ENCODE data around the gene MAP3K13.

DNA sequence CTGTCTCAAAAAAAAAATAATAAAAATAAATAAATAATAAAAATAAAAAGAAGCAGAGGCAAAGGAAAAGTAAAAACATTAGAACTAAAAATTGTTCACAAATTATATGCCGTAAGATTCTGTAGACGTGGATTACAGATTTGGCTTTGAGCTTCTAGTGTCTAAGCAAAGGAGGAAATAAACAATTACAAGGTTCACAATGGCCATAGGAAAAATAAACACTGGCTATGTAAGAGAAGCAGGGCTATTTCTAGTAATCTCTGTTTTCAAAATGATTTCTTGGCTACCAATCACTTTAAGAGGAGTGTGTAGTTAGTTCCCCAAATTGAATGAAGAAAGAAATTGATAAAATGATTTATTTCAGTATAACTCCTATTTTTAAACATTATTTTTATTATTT lies 81.4 kb downstream of the MAP3K13 start:
- TF ChIP-seq, protein P1, sequence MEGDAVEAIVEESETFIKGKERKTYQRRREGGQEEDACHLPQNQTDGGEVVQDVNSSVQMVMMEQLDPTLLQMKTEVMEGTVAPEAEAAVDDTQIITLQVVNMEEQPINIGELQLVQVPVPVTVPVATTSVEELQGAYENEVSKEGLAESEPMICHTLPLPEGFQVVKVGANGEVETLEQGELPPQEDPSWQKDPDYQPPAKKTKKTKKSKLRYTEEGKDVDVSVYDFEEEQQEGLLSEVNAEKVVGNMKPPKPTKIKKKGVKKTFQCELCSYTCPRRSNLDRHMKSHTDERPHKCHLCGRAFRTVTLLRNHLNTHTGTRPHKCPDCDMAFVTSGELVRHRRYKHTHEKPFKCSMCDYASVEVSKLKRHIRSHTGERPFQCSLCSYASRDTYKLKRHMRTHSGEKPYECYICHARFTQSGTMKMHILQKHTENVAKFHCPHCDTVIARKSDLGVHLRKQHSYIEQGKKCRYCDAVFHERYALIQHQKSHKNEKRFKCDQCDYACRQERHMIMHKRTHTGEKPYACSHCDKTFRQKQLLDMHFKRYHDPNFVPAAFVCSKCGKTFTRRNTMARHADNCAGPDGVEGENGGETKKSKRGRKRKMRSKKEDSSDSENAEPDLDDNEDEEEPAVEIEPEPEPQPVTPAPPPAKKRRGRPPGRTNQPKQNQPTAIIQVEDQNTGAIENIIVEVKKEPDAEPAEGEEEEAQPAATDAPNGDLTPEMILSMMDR (IDR thresholded peaks at IDR 0.05 in 8 of 11, conservative IDR thresholded peaks at IDR 0.05 in 3 of 11): no peak
- TF ChIP-seq POLR2AphosphoS5 (IDR thresholded peaks at IDR 0.05): no peak
